Fibroblast of skin of left quadriceps (primary cell): Measurements from ENCODE around the gene CNOT6.
A peak's percentile ranks its signal among the peaks of the same experiment; 100 is the strongest.
"Not testable (repeated sequence)": the region's sequence is repeated elsewhere in the genome, so short reads cannot be mapped to it uniquely, and the experiment has no call there.

Experiments used
- DNase-seq, 2 experiments: peaks; one replicate each; pipeline ENCODE4 v3.0.0-alpha.2; 2013; ENCODE audit warnings: low read depth in 2 of 2

CNOT6 gene

GRCh38 chr5:180516440-180516839, 22.3 kb downstream of the CNOT6 start:
- no peak for DNase-seq

GRCh38 chr5:180519098-180519497, 24.9 kb downstream of the CNOT6 start:
- peak; percentile 7 to 25 for DNase-seq

GRCh38 chr5:180521101-180521500, 26.9 kb downstream of the CNOT6 start:
- no peak for DNase-seq

- DNase-seq = no peak
Measured at GRCh38 chr5:180521591-180521990, 27.4 kb downstream of the CNOT6 start.

- peak; percentile 27 to 34 for DNase-seq
Measured at GRCh38 chr5:180522330-180522729, 28.2 kb downstream of the CNOT6 start.

GRCh38 chr5:180523629-180524466, 29.7 kb downstream of the CNOT6 start:
- DNase-seq = peak; percentile 44 to 47

- no peak for DNase-seq
Measured at GRCh38 chr5:180525399-180525798, 31.2 kb downstream of the CNOT6 start.

GRCh38 chr5:180526269-180526668, 32.1 kb downstream of the CNOT6 start:
- DNase-seq = no peak

GRCh38 chr5:180527659-180528058, 33.5 kb downstream of the CNOT6 start:
- no peak for DNase-seq

- not testable (repeated sequence) for DNase-seq
Measured at GRCh38 chr5:180531036-180531585, 36.9 kb downstream of the CNOT6 start.

GRCh38 chr5:180532268-180532667, 38.1 kb downstream of the CNOT6 start:
- DNase-seq = no peak

- no peak for DNase-seq
Measured at GRCh38 chr5:180533845-180534244, 39.7 kb downstream of the CNOT6 start.

- DNase-seq = no peak
Measured at GRCh38 chr5:180535573-180535972, 41.4 kb downstream of the CNOT6 start.

GRCh38 chr5:180540050-180540694, 46.0 kb downstream of the CNOT6 start:
- DNase-seq = no peak

GRCh38 chr5:180541710-180542109, 47.5 kb downstream of the CNOT6 start:
- DNase-seq = no peak

GRCh38 chr5:180545248-180545647, 51.1 kb downstream of the CNOT6 start:
- DNase-seq = no peak

GRCh38 chr5:180548563-180548962, 54.4 kb downstream of the CNOT6 start:
- no peak for DNase-seq

- DNase-seq = no peak
Measured at GRCh38 chr5:180553530-180553929, 59.4 kb downstream of the CNOT6 start.

GRCh38 chr5:180555168-180555921, 61.2 kb downstream of the CNOT6 start:
- no peak for DNase-seq

GRCh38 chr5:180557217-180557809, 63.1 kb downstream of the CNOT6 start:
- DNase-seq = peak in 1 of 2 experiments; percentile 2

- DNase-seq = no peak
Measured at GRCh38 chr5:180558232-180558631, 64.1 kb downstream of the CNOT6 start.

- no peak for DNase-seq
Measured at GRCh38 chr5:180563994-180564393, 69.8 kb downstream of the CNOT6 start.
